CD4-positive, alpha-beta T cell treated with Interleukin-17A for 1 hour (primary cell): ENCODE results near the gene IL10RA.

Experiments
- DNase-seq: peaks from one replicate; pipeline ENCODE4 v3.0.0-alpha.2; 2020

IL10RA gene

DNA sequence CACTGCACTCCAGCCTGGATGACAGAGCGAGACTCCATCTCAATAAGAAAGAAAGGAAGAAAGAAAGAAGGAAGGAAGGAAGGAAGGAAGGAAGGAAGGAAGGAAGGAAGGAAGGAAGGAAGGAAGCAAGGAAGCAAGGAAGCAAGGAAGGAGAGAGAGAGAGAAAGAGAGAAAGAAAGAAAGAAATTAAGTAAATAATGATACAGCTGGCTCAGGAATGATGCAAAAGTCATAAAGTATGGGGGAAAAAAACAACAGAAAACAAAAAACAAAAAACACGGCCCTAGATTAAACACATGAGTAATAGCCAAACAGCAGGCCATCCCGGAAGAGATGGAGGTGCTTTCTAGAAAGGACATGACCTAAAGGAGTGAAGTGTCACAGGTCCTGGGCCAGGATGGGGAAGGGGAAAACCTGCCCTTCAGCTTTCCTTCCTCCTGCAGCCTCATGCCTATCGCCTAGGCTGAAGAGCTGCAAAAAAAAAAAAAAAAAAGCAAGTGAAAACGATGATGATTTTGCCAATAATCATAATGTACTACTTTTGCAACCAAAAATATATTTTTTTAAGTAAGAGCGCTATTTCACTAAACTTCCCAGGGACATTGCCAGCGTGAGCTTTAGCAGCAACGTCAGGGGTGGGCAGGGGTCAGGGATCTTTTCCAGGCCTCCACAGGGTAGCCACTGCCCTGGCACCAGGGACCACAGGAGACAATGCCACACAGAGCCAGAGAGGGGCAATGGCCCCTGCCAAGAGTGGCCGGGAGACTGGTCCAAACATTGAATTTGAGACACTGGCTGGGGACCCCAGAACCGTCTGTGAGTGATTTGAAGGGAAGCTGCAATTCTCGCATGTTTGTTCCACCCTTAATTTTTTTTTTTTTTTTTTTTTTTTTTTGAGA, 62.5 kb downstream of the IL10RA start:
- DNase-seq: peak; percentile 25

DNA sequence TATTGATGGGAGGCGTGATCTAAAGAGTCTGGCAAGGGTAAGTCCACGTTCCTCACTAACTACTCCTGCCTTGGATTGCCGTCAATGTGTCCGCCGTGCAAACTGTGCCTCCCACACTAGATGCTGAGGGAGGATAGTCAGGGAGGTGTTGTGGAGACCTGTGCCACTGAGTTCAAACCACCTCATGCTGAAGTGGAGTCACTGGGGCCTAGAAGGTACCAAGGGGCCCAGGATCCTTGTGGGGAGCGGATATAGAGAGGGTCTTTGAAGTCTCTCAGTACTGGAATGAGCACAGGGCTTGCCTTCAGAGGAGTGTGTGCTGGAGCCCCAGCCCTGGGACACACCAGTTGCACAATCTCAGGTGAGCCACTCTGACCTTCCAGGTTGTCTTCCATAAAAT, 63.6 kb downstream of the IL10RA start:
- no peak for DNase-seq

DNA sequence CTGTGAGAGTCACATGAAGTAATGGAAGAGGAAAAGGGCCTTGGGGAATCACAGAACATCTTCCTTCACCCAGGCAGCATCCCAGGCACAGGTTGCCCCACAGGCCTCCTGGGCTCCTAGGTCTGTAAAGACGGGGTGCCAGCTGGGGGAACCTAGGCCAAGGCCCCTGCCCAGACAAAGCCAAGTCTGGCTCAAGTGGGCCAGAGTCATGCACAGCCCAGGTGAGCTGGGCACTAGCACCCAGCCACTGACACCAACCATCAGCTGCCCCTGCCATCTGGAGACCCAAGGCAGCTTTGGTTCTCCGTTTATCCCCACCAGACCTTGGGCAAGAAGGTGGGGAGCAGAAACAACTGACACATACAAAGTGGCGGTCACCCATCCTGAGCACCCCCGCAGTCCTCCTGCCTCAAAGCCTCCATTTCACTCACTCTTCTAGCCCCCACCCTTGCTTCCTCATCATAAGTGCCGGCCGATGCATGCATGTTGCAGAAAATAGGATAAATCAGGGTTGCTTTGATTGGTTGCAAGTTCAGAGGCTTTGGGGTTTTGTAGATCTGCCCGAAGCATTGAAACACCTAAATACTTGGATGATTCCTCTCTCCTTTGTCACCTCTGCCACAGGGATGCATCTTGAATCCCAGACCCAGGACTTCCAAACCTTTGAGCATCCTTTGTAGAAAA, 64.2 kb downstream of the IL10RA start:
- DNase-seq: no peak
